ENCODE data around the gene CNTN6.

GRCh38 chr3:1230920-1231319 is 138.1 kb downstream of the CNTN6 start:
- TF ChIP-seq CTCF (IDR thresholded peaks at IDR 0.05) = no peak
- TF ChIP-seq POLR2AphosphoS5 (IDR thresholded peaks at IDR 0.05) = no peak
- TF ChIP-seq POLR2A (IDR thresholded peaks at IDR 0.05) = no peak
